Melanocyte of skin (primary cell): ENCODE data around the gene PTGR2. TPM values are rescaled to one million over a fixed set of nuclear protein-coding genes. Genes with fewer than 3 reads are reported as not detected.

Experiments
- small RNA-seq, 2 donors: library from RNA; depleted of rRNA; stranded (forward); fragments of <200 nt; gene quantifications; one replicate each; pipeline ENCODE3, GENCODE V24; 2012
- total RNA-seq, 2 donors: library from RNA; depleted of rRNA; stranded (reverse); fragments of >200 nt; gene quantifications; 2 replicates each; pipeline ENCODE4 v1.2.3, GENCODE V29; 2012

The PTGR2 gene
- total RNA-seq, result 1 to 10 TPM; 2.7 to 8.6 TPM

GRCh38 chr14:73851567-73852382 is at the start of gene PTGR2:
Gene PTGR2 (plus strand): TSS chr14:73851831. CDS start chr14:73858863, 7,032 bp downstream.

GRCh38 chr14:73886449-73887317 is 35.1 kb downstream of the PTGR2 start, which contains the start of gene ZNF410:
Gene ZNF410 (plus strand): TSS chr14:73886859. CDS start chr14:73892176, 5,317 bp downstream.

Small RNA genes within 50 kb of the gene (small RNA-seq; reads per million reads assigned to genes)
- gene AC005520.4 (0 reads per million in 2 donors), gene RF00019 (0 reads per million in 2 donors)

Other genes starting within 250 kb of the PTGR2 start
- gene ACOT6, start 239.3 kb upstream of the PTGR2 start, total RNA-seq, result under 1 TPM in 1 of 2 donors, not detected in 1; under 0.01 TPM
- 1 to 10 TPM; 5.5 to 6.0 TPM for gene DNAL1, start 206.8 kb upstream of the PTGR2 start, total RNA-seq
- gene PNMA1, start 137.4 kb upstream of the PTGR2 start, total RNA-seq, result 10 to 100 TPM; 23.1 to 25.0 TPM
- gene ZNF410, start 35.0 kb downstream of the PTGR2 start, total RNA-seq, result 100 to 1,000 TPM in 1 of 2 donors, 10 to 100 TPM in 1; 76.4 to 104 TPM
- gene FAM161B, start 98.3 kb downstream of the PTGR2 start, total RNA-seq, result 1 to 10 TPM in 1 of 2 donors, under 1 TPM in 1; 1.00 to 2.4 TPM
- 10 to 100 TPM; 26.3 to 31.3 TPM for gene COQ6, start 98.5 kb downstream of the PTGR2 start, total RNA-seq
- gene ENTPD5, start 167.5 kb downstream of the PTGR2 start, total RNA-seq, result 1 to 10 TPM; 8.3 to 9.3 TPM
- 1 to 10 TPM; 2.7 to 4.1 TPM for gene BBOF1, start 167.5 kb downstream of the PTGR2 start, total RNA-seq
- 10 to 100 TPM; 11.3 to 19.3 TPM for gene ALDH6A1, start 232.6 kb downstream of the PTGR2 start, total RNA-seq
- gene LIN52, start 233.1 kb downstream of the PTGR2 start, total RNA-seq, result 10 to 100 TPM in 1 of 2 donors, 1 to 10 TPM in 1; 10.0 to 14.7 TPM